Stimulated activated CD4-positive, alpha-beta T cell treated with anti-CD3 and anti-CD28 coated beads, Interleukin-1b, Interleukin-23, amount 100 ng/mL, for 4 hours (primary cell): ENCODE data around the gene C2CD2L.
"Not testable (repeated sequence)": the region's sequence is repeated elsewhere in the genome, so short reads cannot be mapped to it uniquely, and the experiment has no call there.

ENCODE experiments used
- DNase-seq, 2 donors: peaks; one replicate each; pipeline ENCODE4 v3.0.0-alpha.2; 2020; ENCODE audit warnings: low read depth in 2 of 2

Gene C2CD2L

DNA sequence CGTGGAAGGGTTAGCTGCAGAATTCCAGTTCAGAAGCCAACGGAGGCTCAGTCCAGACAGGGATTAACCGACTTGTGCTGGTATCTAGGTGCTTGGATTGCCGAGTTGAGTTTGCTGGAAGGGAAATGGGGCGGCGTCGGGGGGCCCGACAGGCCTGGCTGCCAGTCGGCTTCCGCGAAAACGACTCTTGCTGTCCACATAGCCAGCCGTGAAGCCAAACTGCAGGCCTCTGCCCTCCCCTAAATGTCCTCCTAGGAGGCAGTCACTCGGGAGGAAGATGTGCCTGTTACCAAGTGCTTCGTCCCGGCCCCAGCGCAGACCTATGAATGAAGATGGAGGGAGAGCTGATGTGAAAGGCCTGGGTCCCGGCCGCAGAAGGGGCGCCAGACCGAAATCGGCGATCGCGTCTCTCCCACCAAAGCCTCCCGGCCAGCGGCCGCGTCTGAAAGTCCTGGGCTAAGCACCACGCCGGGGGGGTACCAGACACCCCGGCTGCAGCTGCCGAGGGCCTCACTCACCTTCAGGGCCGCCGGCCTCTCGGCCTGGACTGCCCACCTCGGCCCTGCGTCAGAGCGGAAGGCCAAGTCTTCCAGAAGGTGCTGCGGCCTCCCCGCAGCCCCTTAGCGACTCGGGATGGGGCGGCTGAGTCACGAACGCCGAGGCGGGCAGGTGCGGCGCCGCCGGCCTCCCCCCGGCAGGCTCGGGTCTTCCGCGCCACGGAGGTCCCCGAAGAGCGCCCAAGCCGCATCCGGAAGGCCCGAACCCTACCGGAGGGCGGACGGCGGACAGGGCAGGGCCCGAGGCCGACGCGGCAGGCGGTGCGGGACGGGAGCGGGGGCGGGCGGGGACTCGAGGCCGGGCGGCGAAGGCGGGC lies 13.0 kb upstream of the C2CD2L start:
- peak; percentile 34 to 50 for DNase-seq

DNA sequence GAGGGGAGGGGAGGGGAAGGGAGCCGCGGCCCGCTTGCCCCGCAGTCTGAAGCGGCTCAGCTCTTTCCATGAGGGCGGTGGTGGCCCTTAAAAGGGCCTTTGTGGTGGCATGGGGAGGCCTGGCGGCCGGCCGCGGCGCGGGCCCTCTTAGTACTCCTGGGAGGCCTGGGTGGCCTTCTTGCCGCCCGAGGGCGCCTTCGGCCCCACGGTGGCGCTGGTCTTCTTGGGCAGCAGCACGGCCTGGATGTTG lies 12.4 kb upstream of the C2CD2L start:
- peak; percentile 25 to 55 for DNase-seq

DNA sequence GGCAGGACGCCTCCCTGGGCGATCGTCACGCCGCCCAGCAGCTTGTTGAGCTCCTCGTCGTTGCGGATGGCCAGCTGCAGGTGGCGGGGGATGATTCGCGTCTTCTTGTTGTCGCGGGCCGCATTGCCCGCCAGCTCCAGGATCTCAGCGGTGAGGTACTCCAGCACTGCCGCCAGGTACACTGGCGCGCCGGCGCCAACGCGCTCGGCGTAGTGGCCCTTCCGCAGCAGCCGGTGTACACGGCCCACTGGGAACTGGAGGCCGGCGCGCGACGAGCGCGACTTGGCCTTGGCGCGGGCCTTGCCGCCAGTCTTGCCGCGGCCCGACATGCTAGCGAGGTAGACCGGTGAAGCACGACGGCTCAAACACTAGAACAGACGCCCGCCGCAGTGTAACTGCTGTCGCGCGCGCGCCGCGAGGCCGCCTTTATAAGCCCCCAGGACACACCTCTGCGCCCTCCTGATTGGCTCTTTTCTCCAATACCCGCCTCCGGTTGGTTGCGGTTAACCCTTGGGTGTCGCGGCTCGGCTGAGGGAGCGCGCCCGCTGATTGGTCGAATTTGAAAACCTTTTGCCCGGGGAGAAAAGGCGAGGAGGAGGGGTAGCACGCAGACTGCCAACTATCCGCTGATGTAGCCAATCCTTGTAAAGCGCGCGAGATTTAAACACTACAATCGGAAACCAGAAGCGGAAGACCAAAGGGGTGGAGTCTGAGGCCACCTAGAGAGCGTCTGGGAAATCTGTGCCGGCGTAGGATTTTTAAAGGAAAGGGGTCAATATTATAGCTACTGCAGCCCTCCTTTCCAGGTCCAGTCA lies 11.9 kb upstream of the C2CD2L start:
- DNase-seq, result peak; percentile 95 to 99

DNA sequence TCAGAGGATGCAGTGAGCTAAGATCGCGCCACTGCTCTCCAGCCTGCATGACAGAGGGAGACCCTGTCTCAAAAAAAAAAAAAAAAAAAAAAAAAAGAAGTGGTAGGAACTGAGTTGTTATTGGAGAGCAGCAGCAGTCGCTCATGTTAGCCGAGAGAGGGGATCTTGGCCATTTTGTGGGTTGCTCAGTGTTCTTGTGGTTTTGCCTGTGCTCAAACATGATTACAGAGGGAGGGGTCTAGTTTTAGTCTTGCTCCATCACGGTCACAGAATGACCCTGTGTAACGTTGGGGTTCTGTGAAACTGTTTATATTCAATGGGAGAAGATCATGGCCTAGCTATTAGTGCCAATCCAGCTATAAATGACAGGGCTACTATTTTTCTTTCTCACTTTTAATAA lies 7.4 kb upstream of the C2CD2L start:
- no peak for DNase-seq

DNA sequence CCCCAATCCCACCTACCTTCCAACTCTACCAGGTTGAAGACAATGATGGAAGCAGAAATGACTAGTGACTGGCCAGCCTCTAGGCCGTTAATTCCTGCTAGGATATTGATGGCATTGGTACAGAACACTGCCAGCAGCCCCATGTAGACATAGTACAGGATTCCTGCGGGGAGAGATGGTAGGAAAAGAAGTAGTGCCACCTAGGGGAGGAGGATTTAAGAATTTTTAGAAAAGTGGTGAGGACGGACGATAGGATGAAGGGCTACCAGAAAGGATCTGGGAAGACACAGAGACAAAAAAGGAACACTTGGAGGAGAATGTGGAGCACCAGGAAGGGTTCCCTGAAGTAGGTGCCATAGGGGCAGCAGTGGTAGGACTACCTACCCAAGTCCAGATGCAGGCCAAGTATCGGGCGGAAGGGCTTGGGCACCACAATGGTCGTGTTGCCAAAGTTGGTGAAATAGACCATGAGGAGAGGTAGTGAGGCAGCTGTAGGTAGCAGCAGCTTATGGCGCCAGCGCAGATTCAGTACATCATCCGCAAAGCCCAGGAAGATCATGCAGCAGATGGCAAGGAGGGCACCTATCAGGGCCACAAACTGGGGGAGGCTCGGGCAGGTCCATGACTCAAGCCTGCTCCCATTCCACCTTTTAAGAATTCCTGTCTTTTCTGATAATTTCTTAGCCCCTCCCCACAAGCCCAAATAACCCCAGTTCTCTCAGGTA lies 6.7 kb upstream of the C2CD2L start:
- no peak for DNase-seq

DNA sequence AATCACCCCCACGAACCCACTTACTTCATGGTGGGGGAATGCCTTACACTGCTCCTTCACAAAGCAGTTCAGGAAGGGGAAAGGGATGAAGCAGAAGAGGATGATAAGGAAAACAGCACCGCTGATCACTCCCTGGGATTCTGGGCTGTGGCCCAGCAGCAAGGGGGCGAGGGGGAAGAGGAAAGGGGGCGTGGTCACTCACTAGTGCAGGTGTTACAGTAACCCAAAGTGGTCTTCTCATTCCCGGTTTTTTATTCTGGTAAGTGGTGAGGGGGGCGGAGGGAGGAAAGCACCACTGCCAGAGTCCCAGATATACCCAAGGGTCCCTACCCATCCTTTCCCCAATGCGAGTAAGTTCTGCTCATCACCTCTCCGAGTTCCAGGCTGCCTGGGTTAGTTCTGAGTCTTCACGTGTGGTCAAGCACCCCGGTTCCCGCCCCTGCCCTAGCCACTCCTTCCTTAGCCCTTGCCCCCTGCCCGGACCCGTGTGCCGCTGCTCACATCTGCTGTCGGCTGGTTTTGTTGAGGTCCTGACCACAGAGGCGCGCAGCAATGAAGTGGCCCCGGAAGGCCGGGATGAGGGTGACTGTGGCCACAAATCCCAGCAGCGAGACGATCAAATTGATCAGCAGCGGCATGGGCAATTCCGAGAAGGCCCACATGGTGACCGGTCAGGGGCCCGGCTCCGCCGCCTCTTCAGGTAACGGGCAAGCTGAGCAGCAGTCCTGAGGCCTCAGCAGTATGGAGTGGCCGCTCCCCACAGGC lies 6.0 kb upstream of the C2CD2L start:
- DNase-seq, result no peak

DNA sequence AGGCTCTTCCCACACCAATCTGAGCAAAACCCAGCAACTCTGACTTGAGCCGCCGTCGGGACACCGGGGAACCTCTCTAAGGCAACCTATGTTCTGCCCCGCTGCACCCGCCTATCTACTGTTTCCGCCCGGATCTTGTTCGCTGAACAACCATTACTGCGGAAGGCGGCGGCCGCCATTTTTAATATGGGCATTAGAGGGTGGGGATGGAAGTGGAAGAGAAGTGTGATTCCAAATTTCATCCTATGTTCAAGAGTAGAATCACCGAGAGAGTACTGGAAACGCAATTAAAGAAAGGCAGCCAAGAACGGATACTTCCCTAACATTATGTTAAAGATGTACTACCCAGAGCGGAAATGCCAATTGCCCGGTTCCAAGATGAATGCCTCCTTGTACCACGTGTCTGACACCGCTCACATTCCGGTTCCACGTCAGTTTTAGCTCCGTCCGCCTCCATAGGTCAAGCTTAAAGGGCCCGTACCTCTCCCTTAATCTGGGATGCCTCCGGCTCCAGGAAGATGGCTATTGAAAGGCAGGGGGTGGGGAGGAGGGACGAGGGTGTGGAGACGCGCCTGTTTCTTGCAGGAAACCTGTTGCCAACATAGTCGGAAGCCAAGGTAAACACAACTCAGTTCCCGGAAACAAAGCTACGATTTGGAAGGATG lies 5.3 kb upstream of the C2CD2L start, which contains the start of gene DPAGT1:
Gene DPAGT1 (minus strand): TSS at position 95 of the 665 bp plus-strand sequence. CDS start 198 bp downstream, outside the sequence.
- peak; percentile 72 to 73 for DNase-seq

DNA sequence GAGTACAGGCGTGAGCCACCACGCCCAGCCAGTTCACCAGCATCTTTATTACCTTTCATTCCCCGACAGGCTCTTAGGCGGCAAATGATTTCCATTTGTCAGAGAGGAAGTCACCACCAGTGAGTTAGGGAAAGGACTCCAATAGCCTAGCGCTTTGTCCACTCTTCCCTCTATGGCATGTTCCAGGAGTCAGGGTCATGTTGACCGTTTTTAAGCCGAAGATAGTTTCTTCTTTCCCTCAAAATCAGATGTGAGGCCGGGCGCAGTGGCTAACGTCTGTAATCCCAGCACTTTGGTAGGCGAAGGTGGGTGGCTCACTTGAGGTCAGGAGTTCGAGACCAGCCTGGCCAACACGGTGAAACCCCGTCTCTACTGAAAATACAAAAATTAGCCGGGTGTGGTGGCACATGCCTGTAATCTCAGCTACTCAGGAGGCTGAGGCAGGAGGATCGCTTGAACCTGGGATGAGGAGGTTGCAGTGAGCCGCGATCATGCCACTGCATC lies 3.9 kb upstream of the C2CD2L start:
- not testable (repeated sequence) for DNase-seq

DNA sequence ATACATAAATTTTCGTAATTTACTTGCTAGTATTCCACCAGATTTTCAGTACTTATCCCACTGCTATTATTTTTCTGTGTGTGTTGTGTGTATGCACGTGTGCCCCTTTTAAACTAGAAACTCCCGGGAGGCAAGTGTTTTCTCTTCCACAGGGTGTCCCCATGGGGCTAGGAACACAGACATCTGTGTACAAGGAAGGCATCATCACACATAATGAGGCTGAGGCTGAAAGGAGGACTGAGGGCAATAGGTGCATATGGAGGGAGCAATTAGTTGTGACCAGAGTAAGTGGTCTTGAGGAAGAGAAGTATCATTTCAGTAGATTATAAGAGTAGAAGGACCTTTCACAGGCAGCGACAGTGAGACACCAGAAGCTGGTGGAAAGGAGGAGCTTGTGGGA lies 3.4 kb upstream of the C2CD2L start:
- DNase-seq, result no peak

DNA sequence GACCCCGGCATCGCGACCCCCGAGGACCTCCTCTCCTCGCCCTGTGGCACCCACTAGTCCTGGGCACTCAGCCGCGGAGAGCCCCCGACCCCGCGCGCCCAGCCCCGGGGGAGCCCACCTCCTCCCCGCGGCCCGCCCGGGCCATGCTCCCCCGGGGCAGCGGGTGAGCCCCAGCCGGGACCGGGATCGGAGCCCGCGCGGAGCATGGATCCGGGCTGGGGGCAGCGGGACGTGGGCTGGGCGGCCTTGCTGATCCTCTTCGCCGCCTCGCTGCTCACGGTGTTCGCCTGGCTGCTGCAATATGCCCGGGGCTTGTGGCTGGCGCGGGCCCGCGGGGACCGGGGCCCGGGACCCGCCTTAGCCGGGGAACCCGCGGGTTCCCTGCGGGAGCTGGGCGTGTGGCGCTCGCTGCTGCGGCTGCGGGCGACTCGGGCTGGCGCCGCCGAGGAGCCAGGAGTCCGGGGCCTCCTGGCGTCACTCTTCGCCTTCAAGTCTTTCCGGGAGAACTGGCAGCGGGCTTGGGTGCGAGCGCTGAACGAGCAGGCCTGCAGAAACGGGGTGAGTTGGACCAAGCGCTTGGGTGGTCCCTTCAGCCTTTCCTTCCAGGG lies 498 bp downstream of the C2CD2L start:
- no peak for DNase-seq

DNA sequence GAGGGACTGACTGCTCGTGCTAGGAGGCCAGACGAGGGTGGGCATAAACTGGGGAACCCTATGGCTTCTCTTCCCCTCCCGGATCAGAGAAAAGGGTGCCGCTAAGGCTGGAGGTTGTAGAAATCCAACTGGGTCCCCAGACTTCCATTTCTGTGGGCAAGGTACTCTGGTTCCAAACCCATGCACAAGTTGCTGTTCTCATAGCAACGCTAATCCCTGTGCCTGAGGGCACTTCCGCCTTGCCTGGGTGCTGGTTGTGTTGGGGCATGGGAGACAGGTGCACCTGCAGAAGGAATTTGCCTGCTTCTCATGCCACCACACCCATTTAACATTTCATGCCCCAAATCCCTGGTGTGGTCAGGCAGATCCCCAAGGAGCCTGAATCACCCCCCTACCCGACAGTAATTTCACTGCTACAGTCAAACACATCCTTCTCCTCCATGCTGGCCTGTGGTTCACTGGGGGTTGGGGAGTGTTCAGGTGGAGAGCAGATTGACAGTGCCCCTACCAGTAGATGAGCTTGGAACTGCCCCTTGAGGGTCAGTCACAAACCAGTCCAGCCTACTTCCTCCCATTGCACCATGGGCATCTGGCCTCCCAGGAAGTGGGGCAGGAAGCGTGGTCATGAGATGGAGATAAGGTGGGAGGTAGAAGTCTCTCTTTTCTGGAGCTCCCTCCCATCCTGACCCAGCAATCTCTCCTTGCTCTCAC lies 1.2 kb downstream of the C2CD2L start:
- no peak for DNase-seq

DNA sequence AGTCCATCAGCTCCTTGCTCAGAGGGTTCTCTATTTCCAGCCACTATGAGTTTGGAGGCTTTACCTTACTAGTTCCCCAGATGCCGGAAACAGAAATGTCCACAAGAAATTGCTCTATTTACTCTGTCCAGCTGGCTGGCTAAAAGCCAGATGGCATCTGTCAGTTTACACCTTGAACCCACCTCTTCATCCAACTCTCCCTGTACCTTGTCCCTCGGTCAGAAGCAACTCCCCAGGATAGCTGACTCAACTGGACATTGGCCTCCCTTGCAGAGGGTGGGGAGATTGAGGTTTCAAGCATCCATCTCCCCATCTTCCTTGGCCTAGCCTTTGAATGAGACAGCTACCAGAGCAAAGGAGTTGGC lies 1.7 kb downstream of the C2CD2L start:
- no peak for DNase-seq

DNA sequence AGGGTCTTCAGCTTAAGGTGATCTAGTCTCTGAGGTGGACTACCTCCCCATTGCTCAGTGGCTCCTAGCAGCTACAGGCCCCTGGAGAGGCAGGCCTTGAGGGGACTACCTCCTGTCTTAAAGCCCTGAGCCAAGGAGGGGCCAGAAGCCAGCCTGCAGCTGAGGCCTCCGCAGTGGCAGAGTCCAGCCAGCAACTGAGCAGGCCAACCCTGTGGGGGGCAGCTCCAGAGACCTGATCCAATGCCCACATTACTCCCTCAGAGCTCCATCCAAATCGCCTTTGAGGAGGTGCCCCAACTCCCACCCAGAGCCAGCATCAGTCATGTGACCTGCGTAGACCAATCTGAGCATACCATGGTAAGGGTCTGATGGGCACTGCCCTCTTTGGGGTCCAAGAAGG lies 2.7 kb downstream of the C2CD2L start:
- no peak for DNase-seq

DNA sequence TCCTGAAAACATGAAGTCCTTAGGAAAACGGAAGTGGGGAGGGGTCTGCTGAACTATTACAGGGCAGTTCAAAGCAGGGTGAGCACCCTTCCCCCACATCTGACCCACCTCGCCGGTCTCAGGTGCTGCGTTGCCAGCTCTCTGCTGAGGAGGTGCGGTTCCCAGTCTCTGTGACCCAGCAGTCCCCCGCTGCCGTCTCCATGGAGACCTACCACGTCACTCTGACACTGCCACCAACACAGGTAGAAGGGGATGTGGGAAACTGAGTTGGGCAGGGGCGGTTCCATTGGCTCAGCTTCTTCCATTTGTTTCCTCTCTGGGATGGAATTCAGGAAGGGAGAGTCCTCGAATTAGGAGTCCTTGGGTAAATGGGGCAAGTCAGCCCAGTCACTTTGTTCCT lies 3.3 kb downstream of the C2CD2L start:
- no peak for DNase-seq

DNA sequence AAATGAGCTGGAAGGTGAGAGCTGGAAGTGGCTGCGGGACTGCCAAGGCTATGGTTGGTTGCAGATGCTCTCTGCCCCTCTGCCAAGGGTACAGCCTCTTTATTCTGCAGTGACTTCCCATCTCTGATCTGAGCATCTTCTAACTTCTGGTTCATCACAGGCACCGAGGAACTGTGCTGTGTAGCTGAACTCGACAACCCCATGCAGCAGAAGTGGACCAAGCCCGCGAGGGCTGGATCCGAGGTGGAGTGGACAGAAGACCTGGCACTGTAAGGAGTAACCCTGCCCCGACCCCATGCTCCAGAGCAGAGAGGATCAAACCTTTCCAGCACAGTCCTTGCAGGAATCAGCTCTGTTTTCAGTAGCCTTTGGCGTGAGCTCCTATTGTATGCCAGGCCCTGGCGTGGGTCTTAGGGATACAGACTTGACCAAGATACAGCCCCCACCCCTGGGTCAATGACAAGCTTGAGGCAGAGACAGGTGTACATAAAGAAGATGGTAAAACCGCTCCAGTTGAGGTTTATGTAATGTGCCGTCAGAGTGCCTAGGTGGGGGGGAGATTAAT lies 4.3 kb downstream of the C2CD2L start:
- no peak for DNase-seq

DNA sequence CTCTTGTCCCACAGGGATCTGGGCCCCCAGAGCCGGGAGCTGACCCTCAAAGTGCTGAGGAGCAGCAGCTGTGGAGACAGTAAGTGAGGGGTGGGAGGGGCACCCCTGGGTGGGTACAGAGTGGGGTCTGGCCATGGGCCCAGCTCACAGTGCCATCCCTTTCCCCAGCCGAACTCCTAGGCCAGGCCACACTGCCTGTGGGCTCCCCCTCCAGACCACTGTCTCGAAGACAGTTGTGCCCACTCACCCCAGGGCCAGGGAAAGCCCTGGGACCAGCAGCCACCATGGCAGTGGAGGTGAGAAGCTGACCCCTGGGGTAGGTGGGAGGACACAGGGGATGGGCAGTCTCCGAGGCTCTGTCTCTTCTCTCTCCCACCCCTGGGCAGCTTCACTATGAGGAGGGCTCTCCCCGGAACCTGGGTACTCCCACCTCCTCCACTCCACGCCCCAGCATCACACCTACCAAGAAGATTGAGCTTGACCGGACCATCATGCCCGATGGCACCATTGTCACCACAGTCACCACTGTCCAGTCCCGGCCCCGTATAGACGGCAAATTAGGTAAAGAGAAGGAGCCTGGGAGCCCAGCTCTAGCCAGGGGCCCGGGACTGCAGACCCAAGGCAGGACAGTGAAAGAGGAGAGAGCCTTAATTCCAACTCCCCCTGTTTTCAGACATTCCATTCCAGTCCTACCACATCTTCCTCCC lies 5.3 kb downstream of the C2CD2L start:
- no peak for DNase-seq

DNA sequence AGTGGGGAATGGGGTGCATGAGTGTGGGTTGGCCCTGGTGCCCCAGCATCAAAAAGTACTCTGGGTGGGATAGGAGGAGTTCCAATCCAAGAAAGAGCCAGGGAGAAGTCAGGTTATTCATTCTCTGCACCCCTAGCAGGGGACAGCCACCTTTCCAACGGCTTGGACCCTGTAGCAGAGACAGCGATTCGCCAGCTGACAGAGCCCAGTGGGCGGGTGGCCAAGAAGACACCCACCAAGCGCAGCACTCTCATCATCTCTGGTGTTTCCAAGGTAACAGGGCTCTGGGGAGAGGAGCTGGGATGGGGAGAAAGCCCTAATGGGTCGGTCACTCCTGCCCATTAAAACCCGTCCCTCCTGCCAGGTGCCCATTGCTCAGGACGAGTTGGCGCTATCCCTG lies 6.6 kb downstream of the C2CD2L start:
- no peak for DNase-seq

DNA sequence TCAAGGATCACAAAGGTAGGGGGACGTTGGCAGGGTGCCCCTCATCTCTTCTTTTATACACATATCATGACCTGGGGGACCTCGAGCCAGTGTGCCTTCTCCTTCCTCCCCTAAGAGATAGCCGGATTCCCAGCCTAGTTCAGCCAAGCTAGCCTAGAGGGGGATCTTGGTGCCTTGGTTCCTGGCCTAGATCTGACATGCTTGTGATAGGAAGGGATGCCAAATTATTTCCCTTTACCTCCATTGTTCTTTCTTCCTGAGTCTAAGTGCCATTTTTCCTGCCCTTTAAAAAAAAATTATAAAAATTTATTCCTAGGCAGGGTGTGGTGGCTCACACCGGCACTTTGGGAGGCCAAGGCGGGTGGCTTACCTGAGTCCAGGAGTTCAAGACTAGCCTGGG lies 7.2 kb downstream of the C2CD2L start:
- no peak for DNase-seq
